ENCODE measurements around the gene IGSF10.

Gene IGSF10

DNA sequence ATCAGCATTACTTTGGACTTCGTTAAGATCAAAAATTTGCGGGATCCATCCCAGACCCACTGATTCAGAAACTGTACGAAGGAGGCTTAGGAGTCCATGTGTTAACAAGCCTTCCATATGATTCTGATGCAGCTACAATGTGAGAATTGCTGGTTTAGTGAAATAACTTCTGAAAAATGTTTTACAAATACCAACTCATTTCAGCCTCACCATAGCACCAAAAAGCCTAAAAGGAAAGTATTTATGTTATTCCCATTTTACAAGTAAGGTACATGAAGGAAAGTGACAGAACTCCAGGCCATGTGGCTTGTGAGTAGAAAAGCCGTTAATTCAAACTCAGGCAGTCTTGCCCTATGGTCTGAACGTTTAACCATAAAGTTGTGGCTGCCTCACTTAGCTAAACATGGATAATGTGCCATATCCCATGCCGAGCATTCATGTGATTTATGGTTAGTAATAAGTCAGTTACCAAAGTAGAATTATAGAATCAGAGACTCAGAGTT, 1.5 kb upstream of the IGSF10 start:
- no peak for DNase-seq

DNA sequence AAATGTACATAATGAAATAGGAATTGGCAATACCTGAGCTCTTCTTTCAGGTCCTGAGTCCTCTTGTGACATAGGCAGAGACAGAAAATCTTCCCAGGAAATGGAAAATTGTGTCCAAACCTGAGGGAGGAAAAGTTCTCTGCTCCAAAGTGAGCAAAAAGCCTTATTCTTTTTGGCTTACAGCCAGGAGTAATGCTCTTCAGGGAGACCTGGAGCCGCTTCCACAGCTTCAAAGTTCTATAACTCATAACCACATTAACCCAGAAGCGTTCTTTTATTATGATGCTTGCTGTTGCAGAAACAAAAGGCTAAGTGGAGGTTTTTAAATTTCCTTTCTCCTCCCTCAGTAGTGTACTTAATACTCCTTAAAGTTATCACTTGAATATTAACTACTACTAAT, 633 bp downstream of the IGSF10 start:
- DNase-seq: no peak

DNA sequence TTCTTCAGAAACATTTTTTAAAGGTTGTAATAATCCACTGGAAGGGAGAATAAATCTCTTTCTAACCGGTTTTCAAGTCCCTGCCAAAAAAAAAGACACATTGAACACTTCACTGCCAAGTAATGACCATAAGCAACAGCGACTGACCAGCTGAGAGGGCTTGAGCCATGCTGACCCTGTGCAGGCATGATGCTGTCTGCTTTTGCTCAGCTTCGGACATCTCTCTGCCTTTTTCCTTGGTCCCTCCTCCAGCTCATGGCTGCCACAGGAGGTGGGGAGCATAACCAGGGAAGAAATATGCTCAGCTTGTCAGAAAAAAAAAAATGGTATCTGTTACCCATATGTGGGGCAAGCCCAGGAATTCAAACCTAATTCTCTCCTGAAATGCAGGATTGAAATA, 1.5 kb downstream of the IGSF10 start:
- no peak for DNase-seq

DNA sequence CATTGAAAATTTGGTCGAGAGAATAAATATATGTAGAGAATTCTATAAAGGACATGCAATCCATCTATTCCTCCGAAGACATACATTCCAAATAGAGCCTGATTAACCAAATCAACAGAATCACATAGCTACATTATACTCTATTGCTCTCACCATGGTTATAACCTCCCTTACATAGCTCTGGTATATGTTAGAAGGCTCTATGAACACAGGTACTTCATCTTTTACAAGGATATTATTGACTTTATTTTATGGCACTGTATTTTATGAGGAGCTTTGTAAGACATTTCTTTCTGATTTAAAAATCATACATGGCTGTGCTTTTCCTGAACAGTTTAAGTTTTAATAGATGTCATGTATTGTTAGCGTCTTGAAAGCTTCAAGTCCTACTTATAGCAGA, 4.8 kb downstream of the IGSF10 start:
- no peak for DNase-seq

DNA sequence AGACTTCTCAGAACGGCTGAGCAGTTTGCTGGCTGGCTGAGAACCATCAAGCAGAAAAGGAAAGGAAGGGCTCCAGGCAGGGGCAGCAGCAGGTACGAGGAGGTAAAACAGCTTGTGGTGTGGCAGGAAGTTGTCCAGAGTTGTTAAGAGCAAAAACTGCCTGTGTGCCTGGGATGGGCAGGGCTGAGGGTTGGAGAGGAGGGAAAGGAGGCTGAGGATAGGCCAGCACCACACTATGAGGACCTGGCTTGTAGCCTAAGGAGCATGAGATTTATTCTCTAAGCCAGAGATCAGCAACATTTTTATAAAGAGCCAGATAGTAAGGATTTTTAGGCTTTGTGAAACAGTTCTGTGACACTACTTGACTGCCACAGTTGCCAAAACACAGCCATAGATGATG, 8.0 kb downstream of the IGSF10 start:
- no peak for DNase-seq

DNA sequence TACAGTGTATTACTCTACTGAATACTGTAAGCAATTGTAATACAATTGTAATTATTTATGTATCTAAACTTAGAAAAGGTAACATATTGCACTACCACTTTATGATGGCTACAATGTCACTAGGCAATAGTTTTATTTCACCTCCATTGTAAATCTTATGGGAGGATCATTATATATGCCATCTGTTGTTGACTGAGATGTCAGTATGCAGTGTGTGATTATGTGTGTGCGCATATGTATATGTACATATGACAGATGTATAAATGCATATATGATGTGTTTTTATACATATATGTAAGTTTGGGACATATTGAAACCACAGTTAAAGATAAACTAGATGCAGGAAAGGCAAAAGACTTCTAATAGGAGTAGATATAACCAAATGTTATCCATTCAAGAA, 8.5 kb downstream of the IGSF10 start:
- no peak for DNase-seq

DNA sequence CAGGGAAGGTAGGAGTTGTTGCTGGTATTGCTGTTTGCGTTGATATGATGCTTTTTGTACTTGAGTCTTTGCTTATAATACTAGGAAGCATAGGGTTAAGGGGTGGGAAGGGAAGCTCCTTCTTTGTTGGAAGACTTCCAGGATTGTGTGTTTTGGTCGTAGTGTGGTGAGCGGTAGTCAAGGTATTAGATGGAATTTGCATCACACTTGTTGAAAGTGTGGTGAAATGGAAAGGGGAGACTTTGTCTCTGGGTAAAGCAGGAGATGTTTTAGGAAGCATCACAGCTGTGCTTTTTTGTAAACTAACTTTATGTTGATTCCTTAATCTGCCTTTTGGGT, 14.9 kb downstream of the IGSF10 start:
- DNase-seq: no peak

DNA sequence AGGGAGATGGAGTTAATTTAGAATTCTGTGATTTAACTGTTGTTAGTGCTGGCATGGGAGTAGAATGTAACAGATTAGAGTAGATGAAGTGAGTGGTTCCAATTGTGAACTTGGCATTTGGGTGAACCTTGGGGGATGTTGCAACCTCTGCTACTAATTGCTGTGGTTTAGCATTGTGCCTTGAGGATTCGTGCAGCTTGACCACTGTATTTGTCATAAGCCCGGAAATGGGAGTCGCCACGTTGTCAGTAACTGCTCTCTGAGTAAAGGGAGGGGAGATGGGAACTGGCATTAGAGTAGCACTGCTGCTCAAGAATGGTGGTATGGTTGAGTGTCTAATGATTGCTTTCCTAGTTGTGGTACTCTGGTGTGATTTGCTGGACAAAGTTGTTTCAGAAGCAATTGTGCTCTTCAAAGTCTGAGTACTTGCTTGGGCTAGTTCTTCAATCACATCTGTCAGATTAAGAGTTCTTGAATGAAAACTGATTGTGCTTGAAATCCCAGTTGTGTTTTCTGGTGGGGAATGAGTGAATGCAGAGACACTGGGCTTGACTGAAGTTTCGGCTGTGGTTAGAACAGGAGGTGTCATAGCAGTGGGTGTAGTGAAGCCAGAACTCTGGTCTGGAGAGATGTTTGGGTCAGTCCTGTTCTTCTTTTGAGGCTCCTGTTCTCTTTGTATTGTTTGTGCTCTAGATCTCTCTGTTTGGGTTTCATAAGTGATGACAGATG, 15.4 kb downstream of the IGSF10 start:
- no peak for DNase-seq

DNA sequence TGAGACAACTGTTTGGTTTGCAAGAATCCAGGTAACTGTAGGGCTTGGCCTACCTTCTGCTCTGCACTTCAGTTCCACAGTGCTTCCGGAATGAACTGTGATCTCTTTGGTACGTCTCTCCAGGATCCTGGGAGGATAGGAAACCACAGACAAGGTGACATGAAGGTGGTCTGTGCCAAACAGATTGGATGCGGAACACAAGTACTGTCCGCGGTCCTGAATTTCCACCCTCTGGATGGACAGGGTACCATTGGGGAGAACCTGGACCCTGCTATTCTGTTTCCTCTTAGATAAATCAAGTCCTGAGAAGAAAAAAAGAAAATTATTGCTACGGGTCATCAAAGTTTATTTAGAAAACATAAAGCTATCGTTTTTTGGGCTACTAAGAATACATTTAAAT, 17.3 kb downstream of the IGSF10 start:
- DNase-seq: no peak

DNA sequence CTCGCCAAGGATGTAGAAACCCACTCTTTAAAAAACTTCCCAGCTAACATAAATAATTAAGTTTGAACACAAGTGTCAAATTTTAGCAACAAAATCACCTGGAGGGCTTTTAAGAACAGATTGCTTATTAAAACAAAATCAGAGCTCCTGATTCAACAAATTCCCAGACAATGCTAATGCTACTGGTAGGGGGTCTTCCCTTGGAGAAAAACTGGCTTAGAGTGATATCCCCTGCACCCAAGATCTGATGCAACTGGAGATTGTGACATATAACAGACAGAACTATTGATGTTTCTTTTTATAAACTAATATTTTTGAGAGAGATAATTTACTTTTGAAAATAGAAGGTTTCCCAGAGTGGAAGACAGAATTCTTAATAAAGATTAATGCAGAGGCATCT, 19.9 kb downstream of the IGSF10 start:
- no peak for DNase-seq

DNA sequence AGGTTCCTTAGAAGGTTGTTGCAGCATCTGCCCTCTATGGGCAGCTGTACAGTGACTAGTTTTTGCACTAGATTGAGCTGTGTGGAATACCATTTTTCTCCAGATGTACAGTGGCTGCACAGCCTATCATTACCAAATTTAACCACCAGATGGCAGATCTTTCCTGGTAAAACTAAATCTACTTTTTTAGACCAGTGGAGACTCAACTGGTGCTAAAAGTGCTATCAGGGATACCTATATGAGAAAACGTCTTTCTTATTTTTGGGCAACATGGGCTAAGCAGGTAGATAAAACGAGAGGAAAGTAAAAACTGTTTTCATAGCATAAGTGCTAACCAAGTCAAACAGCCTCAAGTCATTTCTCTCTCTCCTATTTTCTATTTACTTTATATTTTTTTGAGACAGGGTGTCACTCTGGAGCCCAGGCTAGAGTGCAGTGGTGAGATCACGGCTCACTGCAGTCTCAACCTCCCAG, 21.2 kb downstream of the IGSF10 start:
- DNase-seq: peak in 1 of 2 donors; percentile 8

DNA sequence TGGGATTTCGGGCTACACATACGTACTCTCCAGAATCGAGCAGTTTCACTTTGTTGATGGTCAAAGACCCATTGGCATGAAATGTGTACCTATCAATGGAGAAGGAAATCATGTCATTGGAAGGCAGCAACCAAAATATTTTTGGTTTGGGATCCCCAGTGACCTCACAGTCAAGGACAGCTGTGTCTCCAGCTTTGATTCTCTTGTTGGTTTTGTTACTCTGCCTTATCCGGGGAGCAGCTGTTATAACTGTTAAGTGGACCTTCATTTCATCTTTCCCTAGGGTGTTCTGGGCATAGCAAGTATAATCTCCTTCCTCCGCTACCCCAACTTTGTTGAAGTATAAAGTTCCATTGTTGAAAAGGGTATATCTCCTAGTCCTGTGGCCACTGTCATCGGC, 23.0 kb downstream of the IGSF10 start:
- DNase-seq: no peak

DNA sequence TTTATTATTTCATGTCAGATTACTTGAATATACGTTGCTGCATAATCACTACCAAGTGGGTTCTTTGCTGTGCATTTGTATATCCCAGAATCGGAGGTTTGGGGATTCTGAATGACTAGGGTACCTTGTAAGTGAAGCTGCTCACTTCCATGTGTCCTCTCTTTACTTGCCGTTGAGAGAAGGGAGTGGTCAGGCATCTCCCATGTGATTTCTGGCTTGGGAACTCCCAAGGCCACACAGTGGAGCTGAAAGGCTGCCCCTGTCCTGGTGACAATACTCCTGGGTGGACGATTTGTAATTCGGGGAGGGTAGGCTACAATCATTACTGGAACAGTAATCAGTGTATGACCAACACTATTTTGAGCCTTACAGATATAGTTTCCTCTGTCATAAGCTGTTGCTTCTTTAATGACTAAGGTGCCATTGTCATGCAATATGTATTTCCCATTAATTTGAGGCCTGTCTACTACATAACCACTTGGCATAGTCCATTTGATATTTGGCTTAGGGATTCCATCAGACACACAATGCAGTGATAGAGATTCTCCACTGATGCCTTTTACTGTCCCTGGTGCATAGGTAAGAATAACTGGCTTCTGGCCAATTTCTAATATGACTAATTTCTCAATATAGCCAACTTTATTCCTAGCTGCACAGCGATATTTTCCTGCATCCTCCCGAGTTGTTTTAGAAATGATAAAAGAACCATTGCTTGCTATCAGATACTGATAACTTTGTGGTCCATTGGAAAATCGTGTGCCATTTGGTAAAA, 24.0 kb downstream of the IGSF10 start:
- no peak for DNase-seq

DNA sequence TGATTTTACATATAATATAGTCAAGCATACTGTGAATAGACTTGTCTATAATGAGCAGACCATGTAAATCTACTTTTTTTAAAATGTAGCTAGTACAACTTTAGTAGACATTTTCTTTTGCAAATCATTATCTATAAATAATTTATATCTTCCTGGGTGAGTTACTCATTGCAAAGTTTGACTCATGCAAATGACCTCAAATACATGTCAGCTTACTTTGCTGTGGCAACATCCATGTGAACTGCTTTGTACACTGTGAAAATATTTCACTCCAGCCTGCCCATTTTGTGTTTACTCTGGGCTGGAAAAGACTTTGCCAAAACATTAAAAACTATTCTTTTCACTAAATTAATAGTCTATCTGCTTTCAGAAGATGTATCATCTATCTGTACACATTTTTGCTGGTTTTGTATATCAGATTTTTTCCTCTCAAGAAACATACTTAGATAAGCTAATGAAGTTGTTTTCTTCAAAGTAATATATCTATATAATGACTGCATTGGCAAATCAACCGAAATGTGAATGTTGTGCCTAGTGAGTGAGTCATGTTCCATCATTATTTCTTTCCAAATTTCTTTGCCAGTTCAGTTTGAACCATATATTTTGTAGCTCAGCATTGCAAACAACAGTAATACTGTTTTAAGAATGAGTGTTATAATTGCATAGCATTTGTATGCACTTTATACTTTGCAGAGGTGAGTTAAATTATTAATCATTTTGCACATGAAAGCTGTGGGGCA, 26.5 kb downstream of the IGSF10 start:
- DNase-seq: no peak

DNA sequence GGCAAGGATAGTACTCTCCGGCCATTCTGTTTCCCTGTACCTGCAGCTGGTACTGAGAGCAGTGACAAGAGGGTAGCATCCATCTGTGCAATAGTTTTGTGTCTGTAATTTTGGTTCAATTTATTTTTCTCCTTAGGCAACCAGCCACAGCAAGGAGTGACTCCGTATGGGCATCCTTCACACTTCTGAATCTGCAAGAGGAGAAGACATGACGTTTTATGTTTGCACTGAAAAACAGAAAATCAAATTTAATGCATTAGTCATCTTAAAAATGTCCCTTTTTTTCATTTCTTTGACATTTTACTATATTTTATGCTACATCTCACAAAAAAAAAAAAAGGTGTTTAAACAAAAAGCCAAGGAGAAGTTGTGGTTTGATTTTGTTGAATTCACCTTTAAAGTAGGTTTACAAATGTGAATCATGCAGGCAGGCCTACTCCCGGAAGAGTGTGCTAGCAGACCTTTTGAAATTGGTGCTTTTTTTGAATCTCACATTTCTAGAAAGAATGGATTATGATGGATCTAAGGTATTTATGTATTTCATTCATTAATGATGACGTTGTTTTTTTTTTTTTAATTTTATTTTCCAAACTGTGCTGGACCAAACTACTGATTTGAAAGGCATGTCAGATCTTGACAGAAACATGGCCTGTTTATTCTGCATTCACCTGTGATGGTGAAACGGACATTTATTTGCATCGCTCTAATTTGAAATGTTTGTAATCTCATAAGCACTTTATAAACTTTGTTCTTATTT, 28.1 kb downstream of the IGSF10 start:
- no peak for DNase-seq

DNA sequence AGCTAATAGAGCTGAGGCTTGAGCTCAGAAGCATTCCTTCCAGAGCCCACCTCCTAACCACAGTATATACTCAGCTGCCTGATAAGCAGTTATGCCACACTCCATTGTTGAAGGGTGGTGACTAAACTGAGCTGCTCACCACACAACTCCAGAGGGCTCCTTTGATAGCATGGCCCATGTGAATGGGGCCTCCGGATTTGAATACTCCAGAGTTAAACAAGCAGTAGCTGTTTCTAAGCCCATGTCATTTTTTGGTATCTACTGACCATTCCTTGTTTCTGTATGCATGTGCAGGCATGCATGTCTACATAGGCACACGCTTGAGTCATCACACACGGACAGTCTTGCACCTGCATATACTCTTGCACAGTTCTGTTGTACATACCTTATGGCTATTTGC, 28.9 kb downstream of the IGSF10 start:
- DNase-seq: no peak

DNA sequence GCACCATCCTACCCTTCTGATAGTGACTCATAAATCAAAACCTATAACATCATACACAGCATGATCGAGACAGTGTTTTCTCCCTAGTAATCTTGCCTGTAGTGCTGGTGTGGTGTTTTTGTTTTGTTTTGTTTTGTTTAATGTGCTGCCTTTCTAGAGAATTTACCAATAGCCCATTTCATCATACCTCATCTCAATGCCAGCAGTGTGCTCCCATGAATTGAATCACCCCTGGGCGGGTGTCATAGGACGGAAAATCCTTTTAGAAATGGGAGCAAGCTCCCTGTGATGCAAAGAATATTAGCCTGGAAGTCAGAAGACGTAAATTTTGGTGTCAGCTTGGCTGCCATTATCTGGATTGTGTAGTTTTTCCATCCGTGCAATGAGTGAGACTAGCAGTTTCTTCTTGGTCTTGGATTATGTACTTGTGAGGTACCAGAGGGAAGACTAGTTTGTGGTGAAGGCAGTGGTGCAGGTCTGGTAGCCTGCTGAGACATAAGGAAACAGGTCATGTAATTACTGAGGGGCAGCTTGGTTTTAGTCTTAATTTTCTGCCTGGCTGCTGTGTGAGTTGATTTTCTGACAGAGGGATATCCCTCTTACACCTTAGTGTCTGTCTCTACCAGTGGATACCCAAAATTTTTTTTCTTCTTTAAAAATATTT, 29.9 kb downstream of the IGSF10 start:
- no peak for DNase-seq

DNA sequence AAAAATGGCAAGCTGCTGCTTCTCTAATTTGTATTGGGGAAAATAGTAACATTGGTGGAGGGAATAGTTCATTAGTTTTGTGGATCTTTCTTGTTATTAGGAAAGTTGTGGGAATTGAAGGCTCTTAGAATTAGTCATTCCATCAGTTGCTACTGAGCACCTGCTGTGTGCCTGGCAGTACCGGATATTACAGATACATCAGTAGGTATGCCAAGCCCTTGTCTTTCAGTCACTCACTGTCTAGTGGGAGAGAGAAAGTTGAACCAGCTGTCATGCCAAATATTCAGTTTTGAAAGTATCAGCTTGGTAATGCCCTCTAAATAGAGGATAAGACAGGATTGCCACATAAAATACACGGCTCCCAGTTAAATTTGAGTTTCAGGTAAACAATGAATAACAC, 32.5 kb downstream of the IGSF10 start:
- DNase-seq: no peak

DNA sequence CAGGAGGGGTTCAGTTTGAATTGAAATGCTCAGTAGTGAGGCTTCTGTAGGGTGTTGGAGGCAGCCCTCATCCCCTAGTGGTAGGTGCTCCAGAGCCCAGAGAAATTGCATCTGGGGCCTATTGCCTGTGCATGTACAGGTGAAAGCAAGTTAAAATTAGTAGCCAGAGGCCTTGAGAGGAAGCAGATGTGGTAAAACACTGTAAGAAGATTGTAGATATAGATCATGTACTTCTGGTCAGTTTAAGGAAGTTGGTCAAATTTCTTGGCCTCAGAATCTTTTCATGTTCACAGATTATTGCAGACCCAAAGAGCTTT, 34.6 kb downstream of the IGSF10 start:
- no peak for DNase-seq

DNA sequence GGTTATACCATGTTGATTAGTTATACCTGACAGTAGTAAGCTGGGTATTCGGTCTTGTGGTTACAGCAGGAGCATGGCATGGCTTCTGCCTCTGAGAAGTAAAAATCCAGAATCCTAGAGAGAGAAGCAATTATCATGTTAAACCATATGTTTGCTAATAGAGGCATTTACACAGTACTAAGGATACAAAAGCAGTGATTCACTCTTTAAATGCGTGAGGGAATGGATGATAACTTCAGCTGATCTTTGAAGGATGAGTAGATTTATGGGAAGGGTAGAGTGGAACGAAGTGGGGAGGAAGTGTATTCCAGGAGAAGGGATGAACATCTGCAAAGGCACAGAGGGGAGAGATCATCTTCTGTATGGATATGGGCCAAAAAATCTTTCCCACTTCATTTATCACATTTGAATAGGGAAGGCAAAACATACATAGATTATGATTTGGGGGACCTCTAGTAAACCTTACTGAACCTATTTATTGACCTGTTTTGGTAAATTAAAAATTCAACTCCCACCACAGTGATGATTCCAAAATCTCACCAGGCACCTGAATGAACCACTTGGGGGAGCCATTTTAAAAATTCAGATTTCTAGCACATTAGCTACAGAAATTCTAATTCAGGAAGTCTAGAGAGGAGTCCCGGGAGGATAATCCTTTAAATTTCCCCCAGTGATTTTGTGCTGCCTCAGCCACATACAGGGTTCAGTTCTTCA, 35.1 kb downstream of the IGSF10 start:
- no peak for DNase-seq

DNA sequence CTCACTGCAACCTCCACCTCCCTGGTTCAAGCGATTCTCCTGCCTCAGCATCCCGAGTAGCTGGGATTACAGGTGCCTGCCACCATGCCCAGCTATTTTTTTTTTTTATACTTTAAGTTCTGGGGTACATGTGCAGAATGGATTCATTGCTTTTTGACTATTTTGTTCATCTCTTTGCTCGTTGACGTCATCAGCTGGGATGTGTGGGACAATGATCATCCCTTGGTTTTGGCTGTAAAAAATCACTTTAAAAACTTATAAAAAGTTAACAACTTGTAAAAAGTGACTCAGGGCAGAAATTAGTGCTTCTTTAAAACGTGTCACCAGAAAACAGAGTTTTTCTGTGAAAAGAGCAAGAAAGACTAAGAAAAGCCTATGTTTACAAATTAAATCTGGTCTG, 37.8 kb downstream of the IGSF10 start:
- no peak for DNase-seq

DNA sequence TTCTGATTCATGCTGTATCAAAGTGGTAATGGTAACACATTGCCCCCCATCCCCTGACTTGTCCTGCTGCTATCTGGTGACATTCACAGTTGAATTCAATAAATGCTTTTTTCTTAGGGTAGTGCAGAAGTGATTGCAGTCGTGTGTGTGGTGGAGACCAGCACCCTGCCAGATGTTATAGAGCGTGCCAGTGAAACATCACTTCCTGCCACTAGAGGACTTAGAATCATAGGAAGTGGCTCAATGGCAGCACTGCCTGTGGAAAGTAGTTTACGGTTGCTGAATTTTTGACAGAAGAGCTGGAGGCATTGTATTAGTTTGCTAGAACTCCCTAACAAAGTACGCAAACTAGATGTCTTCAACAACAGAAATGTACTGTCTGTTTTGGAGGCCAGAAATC, 38.9 kb downstream of the IGSF10 start:
- no peak for DNase-seq
